IPS-20b (cell line): ENCODE measurements around the gene FASTKD2.
"Not testable (repeated sequence)": the region's sequence is repeated elsewhere in the genome, so short reads cannot be mapped to it uniquely, and the experiment has no call there.

ENCODE experiments used
- H3K27ac ChIP-seq: one replicate; pipeline ENCODE4 v1.5.1; 2013; ENCODE audit warnings: low read length
- H3K27me3 ChIP-seq: 2 replicates; pipeline ENCODE4 v1.6.1; 2013; ENCODE audit warnings: mild to moderate bottlenecking, low read length, inconsistent platforms; ENCODE audit not compliant: insufficient read depth
- H3K36me3 ChIP-seq: 2 replicates; pipeline ENCODE4 v1.6.1; 2013; ENCODE audit warnings: low read depth, mild to moderate bottlenecking, inconsistent platforms, low read length, moderate library complexity; ENCODE audit not compliant: insufficient read depth
- H3K4me1 ChIP-seq: 2 replicates; pipeline ENCODE4 v1.6.1; 2013; ENCODE audit warnings: mild to moderate bottlenecking, control low read depth, inconsistent platforms, low read length, moderate library complexity; ENCODE audit not compliant: insufficient read depth
- H3K4me3 ChIP-seq: 2 replicates; pipeline ENCODE4 v1.5.1; 2013; ENCODE audit warnings: mild to moderate bottlenecking, low read length, inconsistent platforms
- H3K9ac ChIP-seq: 2 replicates; pipeline ENCODE4 v1.6.1; 2013; ENCODE audit warnings: low read depth, mild to moderate bottlenecking, inconsistent platforms, low read length, moderate library complexity
- H3K9me3 ChIP-seq: 2 replicates; pipeline ENCODE4 v1.6.1; 2013; ENCODE audit warnings: mild to moderate bottlenecking, low read depth, low read length, inconsistent platforms; ENCODE audit not compliant: insufficient read depth

Gene FASTKD2

DNA sequence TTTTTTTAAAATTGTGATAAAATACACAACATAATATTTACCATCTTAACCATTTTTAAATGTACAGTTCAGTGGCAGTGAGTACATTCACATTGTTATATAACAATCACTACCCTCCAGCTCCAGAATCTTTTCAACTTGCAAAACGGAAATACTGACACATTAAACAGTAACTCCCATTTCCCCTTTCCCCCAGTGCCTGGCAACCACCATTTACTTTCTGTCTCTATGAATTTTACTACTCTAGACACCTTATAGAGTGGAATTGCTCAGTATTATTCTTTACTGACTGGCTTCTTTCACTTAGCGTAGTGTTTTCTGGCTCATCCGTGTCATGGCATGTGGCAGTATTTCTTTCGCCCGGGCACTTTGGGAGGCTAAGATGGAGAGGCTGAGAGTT is 32.6 kb downstream of the FASTKD2 start:
- H3K27ac ChIP-seq, result no peak overlapping the region
- peaks cover 24% of the 10 kb centered on the region; the same call in 1 of the 2 replicates for H3K4me1 ChIP-seq
- H3K4me3 ChIP-seq, result no peak overlapping the region
- no peaks in the 10 kb centered on the region for H3K27me3 ChIP-seq
- no peaks in the 10 kb centered on the region for H3K9me3 ChIP-seq
- H3K9ac ChIP-seq, result no peak overlapping the region
- peaks cover 10% of the 10 kb centered on the region; the same call in 1 of the 2 replicates for H3K36me3 ChIP-seq

GRCh38 chr2:206799083-206799482 is 33.7 kb downstream of the FASTKD2 start:
- no peaks in the 10 kb centered on the region for H3K27me3 ChIP-seq
- no peaks in the 10 kb centered on the region; the same call in 1 of the 2 replicates for H3K36me3 ChIP-seq
- H3K4me1 ChIP-seq, result peaks cover 33% of the 10 kb centered on the region; the same call in 1 of the 2 replicates
- H3K4me3 ChIP-seq, result no peak overlapping the region
- no peak overlapping the region for H3K9ac ChIP-seq
- H3K9me3 ChIP-seq, result no peaks in the 10 kb centered on the region
- no peak overlapping the region for H3K27ac ChIP-seq

DNA sequence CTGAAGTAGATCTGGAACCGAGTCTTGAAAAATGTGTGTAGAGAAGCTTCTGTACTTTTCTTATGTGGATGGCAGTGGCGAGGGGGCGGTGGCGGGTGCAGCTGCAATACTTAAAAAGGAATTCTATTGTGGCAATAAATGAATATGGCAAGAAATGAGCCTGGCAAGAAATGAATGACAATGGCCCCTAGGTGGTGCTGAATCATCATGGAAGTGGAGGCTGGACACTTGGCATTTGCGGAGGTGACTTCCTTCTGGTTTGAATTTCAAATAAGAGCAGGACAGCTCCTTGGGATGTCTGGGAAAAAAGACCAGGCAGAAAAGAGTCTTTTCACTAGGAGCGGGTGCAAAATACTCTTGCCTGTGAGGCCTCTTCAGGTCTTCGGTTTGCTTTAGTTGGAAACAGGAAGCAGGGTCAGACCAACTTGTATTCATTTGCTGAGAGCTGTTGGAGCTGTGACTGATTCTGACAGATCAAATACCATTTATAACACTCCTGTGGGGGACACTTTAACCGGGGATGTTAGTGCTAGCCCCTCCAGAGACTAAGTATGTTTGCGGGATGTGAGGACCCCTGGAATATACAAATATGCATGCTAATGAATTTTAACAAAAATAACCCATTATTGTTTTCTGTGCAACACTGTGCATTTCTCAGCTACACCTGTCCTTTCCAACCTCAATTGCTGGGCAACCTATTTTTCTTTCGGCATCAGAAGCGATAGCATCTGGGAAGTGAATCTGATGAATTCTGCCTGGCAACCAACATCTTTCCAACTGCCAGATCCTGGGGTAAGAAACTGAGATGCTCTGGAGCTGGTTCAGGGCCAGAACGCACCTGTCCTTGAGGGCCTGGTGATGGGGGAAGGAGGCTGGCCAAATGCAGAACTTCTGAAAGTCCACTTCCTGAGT is 35.4 kb downstream of the FASTKD2 start:
- H3K9ac ChIP-seq, result no peak overlapping the region

GRCh38 chr2:206801418-206802189 is 36.2 kb downstream of the FASTKD2 start:
- peaks cover 36% of the 10 kb centered on the region for H3K4me1 ChIP-seq
- H3K4me3 ChIP-seq, result no peak overlapping the region
- peaks cover 10% of the 10 kb centered on the region for H3K36me3 ChIP-seq
- no peak overlapping the region for H3K9ac ChIP-seq
- no peaks in the 10 kb centered on the region for H3K27me3 ChIP-seq
- no peak overlapping the region for H3K27ac ChIP-seq
- H3K9me3 ChIP-seq, result no peaks in the 10 kb centered on the region

More for the DNA sequence above, 35.4 kb downstream of the FASTKD2 start:
- H3K9me3 ChIP-seq, result no peaks in the 10 kb centered on the region
- peaks cover 2% of the 10 kb centered on the region for H3K36me3 ChIP-seq
- H3K27ac ChIP-seq, result no peak overlapping the region
- H3K4me1 ChIP-seq, result peaks cover 36% of the 10 kb centered on the region
- H3K27me3 ChIP-seq, result no peaks in the 10 kb centered on the region
- no peak overlapping the region for H3K4me3 ChIP-seq

GRCh38 chr2:206802654-206803514 is 37.5 kb downstream of the FASTKD2 start:
- Histone ChIP-seq H3K4me3 (no peak overlapping the region), H3K27me3 (no peaks in the 10 kb centered on the region), H3K9ac (no peak overlapping the region), H3K27ac (peak overlapping the region; percentile 19), H3K36me3 (peaks cover 10% of the 10 kb centered on the region), H3K4me1 (peaks cover 36% of the 10 kb centered on the region), H3K9me3 (no peaks in the 10 kb centered on the region)

DNA sequence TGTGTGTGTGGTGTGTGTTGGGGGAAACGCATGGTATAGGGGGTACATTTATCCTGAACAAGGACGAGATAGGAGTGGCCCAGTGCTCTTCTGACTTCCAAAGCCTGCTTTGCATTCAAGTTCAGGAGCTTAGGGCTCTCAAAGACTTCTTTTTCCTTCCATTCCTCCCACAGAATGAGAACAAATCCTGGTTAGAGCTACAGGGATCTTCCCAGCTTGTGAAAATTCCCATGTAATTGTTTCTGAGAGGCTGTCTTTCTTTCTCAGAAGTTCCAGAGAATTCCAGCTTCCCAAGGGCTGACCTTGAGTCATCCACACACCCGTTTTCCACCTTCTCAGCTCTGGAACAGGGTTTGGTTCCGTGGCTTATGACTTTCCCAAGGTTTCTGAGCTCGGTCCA is 38.9 kb downstream of the FASTKD2 start:
- H3K4me1 ChIP-seq, result peaks cover 36% of the 10 kb centered on the region
- no peak overlapping the region for H3K4me3 ChIP-seq
- no peak overlapping the region for H3K9ac ChIP-seq
- H3K27ac ChIP-seq, result no peak overlapping the region
- no peaks in the 10 kb centered on the region for H3K27me3 ChIP-seq
- peaks cover 10% of the 10 kb centered on the region for H3K36me3 ChIP-seq
- H3K9me3 ChIP-seq, result no peaks in the 10 kb centered on the region

GRCh38 chr2:206805887-206806607 is 40.6 kb downstream of the FASTKD2 start:
- Histone ChIP-seq H3K36me3 (peaks cover 10% of the 10 kb centered on the region), H3K9ac (no peak overlapping the region), H3K27me3 (no peaks in the 10 kb centered on the region), H3K4me3 (no peak overlapping the region), H3K4me1 (peaks cover 24% of the 10 kb centered on the region), H3K9me3 (no peaks in the 10 kb centered on the region), H3K27ac (no peak overlapping the region)

DNA sequence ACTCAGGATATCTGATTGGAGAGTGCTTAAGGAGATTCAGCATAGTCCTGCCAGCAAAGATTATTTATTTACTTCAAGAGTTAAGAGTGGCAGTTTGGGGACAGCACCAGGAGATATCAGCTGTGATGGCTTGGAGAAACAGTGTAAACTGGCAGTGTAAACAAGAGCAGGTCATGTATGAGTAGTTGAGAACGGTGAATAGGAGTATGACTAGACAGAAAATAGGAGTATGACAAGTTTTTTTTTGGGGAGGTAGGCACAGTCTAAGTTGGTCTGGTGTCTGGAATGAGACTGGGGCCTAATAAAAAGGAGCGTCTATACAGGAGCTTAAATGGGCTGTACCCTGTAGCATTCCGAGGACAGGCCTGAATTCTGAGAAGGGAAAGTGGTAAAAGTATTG is 42.2 kb downstream of the FASTKD2 start:
- H3K36me3 ChIP-seq, H3K9me3 ChIP-seq, H3K27me3 ChIP-seq, H3K27ac ChIP-seq, H3K9ac ChIP-seq, H3K4me3 ChIP-seq: not testable (repeated sequence)
- H3K4me1 ChIP-seq, result peaks cover 16% of the 10 kb centered on the region

DNA sequence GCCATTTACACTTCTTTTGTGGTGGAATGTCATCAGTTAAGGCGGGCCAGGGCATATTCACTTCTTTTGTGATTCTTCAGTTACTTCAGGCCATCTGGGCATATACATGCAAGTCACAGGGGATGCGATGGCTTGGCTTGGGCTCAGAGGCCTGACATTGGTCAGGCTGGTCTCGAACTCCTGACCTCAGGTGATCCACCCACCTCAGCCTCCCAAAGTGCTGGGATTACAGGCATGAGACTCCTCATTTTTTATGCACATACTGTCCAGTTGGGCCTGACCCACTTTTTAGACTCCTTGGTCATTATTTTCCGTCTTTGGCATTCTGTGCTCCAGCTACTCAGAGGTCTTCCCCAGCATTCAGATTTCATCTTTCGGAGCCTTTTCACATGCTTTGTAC is 47.1 kb downstream of the FASTKD2 start:
- Histone ChIP-seq H3K4me3 (0 out of 2 replicates have a peak overlapping the region, but pooled peaks have one; percentile 7), H3K27ac (peak overlapping the region; percentile 39), H3K4me1 (peaks cover 11% of the 10 kb centered on the region)
- H3K27me3 ChIP-seq, H3K36me3 ChIP-seq, H3K9me3 ChIP-seq, H3K9ac ChIP-seq: not testable (repeated sequence)

- no peaks in the 10 kb centered on the region for H3K27me3 ChIP-seq
- no peaks in the 10 kb centered on the region for H3K36me3 ChIP-seq
- no peak overlapping the region for H3K9ac ChIP-seq
- H3K27ac ChIP-seq, result no peak overlapping the region
- peaks cover 16% of the 10 kb centered on the region for H3K4me1 ChIP-seq
- H3K9me3 ChIP-seq, result peaks cover 6% of the 10 kb centered on the region
- H3K4me3 ChIP-seq, result no peak overlapping the region
Measured at GRCh38 chr2:206814498-206814897, 49.1 kb downstream of the FASTKD2 start.

GRCh38 chr2:206820807-206821206 is 55.4 kb downstream of the FASTKD2 start:
- Histone ChIP-seq H3K9me3 (no peaks in the 10 kb centered on the region; the same call in 1 of the 2 replicates), H3K27me3 (no peaks in the 10 kb centered on the region), H3K9ac (no peak overlapping the region), H3K4me3 (no peak overlapping the region), H3K36me3 (no peaks in the 10 kb centered on the region), H3K27ac (no peak overlapping the region), H3K4me1 (peaks cover 9% of the 10 kb centered on the region; the same call in 1 of the 2 replicates)
